ENCODE results near the gene AREL1.

The AREL1 gene

GRCh38 chr14:74664717-74665116 is 48.2 kb downstream of the AREL1 start:
- no peaks in the 10 kb centered on the region for H3K9me3 ChIP-seq (ENCODE audit: insufficient read depth, low read depth, low read length)
- H3K9me2 ChIP-seq (replicated peaks; ENCODE audit: low read depth, low read length) = no peaks in the 10 kb centered on the region
- no peaks in the 10 kb centered on the region for H4K20me1 ChIP-seq (ENCODE audit: insufficient read depth, low read length, poor library complexity, severe bottlenecking)
- H2AFZ ChIP-seq (ENCODE audit: low read length) = no peak overlapping the region
- no peak overlapping the region for H3K4me2 ChIP-seq (ENCODE audit: low read depth, low read length, poor library complexity, severe bottlenecking)
- H3K4me1 ChIP-seq (ENCODE audit: insufficient read depth, low read length, poor library complexity, severe bottlenecking) = peaks cover 7% of the 10 kb centered on the region
- H3K79me2 ChIP-seq (ENCODE audit: insufficient read depth, low read length) = no peaks in the 10 kb centered on the region
- H3K9ac ChIP-seq (ENCODE audit: low read depth, low read length, poor library complexity, severe bottlenecking) = no peak overlapping the region
- no peaks in the 10 kb centered on the region for H3F3A ChIP-seq (ENCODE audit: low read depth)
- no peaks in the 10 kb centered on the region for H3K27me3 ChIP-seq (ENCODE audit: insufficient read depth, low read length, poor library complexity, severe bottlenecking)
- no peak overlapping the region for H3K4me3 ChIP-seq (ENCODE audit: low read length, poor library complexity, severe bottlenecking)
- TF ChIP-seq CTCF (conservative IDR thresholded peaks at IDR 0.05; ENCODE audit: low read length) = no peak
- TF ChIP-seq EZH2phosphoT487 (IDR thresholded peaks at IDR 0.05; ENCODE audit: borderline replicate concordance) = no peak
- peaks cover 61% of the 10 kb centered on the region; the same call in 1 of the 2 replicates for H3K36me3 ChIP-seq (ENCODE audit: insufficient read depth, low read length)

GRCh38 chr14:74663884-74664283 is 49.0 kb downstream of the AREL1 start:
- H3K4me3 ChIP-seq (ENCODE audit: low read length, poor library complexity, severe bottlenecking) = no peak overlapping the region
- H3K4me2 ChIP-seq (ENCODE audit: low read depth, low read length, poor library complexity, severe bottlenecking) = no peak overlapping the region
- H3K4me1 ChIP-seq (ENCODE audit: insufficient read depth, low read length, poor library complexity, severe bottlenecking) = peaks cover 7% of the 10 kb centered on the region
- TF ChIP-seq CTCF (conservative IDR thresholded peaks at IDR 0.05; ENCODE audit: low read length) (no peak), EZH2phosphoT487 (IDR thresholded peaks at IDR 0.05; ENCODE audit: borderline replicate concordance) (no peak)
- H3K9me2 ChIP-seq (replicated peaks; ENCODE audit: low read depth, low read length) = no peaks in the 10 kb centered on the region
- H3K79me2 ChIP-seq (ENCODE audit: insufficient read depth, low read length) = no peaks in the 10 kb centered on the region
- H3K9me3 ChIP-seq (ENCODE audit: insufficient read depth, low read depth, low read length) = no peaks in the 10 kb centered on the region
- H3F3A ChIP-seq (ENCODE audit: low read depth) = no peaks in the 10 kb centered on the region
- H3K9ac ChIP-seq (ENCODE audit: low read depth, low read length, poor library complexity, severe bottlenecking) = no peak overlapping the region
- peaks cover 54% of the 10 kb centered on the region; the same call in 1 of the 2 replicates for H3K36me3 ChIP-seq (ENCODE audit: insufficient read depth, low read length)
- H4K20me1 ChIP-seq (ENCODE audit: insufficient read depth, low read length, poor library complexity, severe bottlenecking) = no peaks in the 10 kb centered on the region
- no peak overlapping the region for H2AFZ ChIP-seq (ENCODE audit: low read length)
- no peaks in the 10 kb centered on the region for H3K27me3 ChIP-seq (ENCODE audit: insufficient read depth, low read length, poor library complexity, severe bottlenecking)

- Histone ChIP-seq H3F3A (ENCODE audit: low read depth) (no peaks in the 10 kb centered on the region), H3K9ac (ENCODE audit: low read depth, low read length, poor library complexity, severe bottlenecking) (no peak overlapping the region), H2AFZ (ENCODE audit: low read length) (no peak overlapping the region), H3K36me3 (ENCODE audit: insufficient read depth, low read length) (peaks cover 40% of the 10 kb centered on the region; the same call in 1 of the 2 replicates), H4K20me1 (ENCODE audit: insufficient read depth, low read length, poor library complexity, severe bottlenecking) (no peaks in the 10 kb centered on the region), H3K79me2 (ENCODE audit: insufficient read depth, low read length) (no peaks in the 10 kb centered on the region), H3K9me3 (ENCODE audit: insufficient read depth, low read depth, low read length) (no peaks in the 10 kb centered on the region), H3K4me3 (ENCODE audit: low read length, poor library complexity, severe bottlenecking) (no peak overlapping the region), H3K4me2 (ENCODE audit: low read depth, low read length, poor library complexity, severe bottlenecking) (no peak overlapping the region), H3K9me2 (replicated peaks; ENCODE audit: low read depth, low read length) (no peaks in the 10 kb centered on the region), H3K27me3 (ENCODE audit: insufficient read depth, low read length, poor library complexity, severe bottlenecking) (no peaks in the 10 kb centered on the region), H3K4me1 (ENCODE audit: insufficient read depth, low read length, poor library complexity, severe bottlenecking) (peaks cover 7% of the 10 kb centered on the region)
- TF ChIP-seq CTCF (conservative IDR thresholded peaks at IDR 0.05; ENCODE audit: low read length) (no peak), EZH2phosphoT487 (IDR thresholded peaks at IDR 0.05; ENCODE audit: borderline replicate concordance) (no peak)
Observed at GRCh38 chr14:74661726-74662450, 51.0 kb downstream of the AREL1 start.
